NB4 (cell line): ENCODE results near the gene ETV5.

Experiments
- DNase-seq: peaks from one replicate; pipeline ENCODE4 v3.0.0; 2010; ENCODE audit warnings: low read depth
- H3K4me3 ChIP-seq: one replicate; pipeline ENCODE4 v1.5.1; 2011; ENCODE audit warnings: mild to moderate bottlenecking, low read depth, low read length, moderate library complexity
- MYC ChIP-seq: IDR thresholded peaks from 2 replicates; pipeline ENCODE4 v1.6.1; 2011; ENCODE audit warnings: low read depth, low read length
- POLR2A ChIP-seq: IDR thresholded peaks from 2 replicates; pipeline ENCODE4 v1.6.1; 2011; ENCODE audit warnings: mild to moderate bottlenecking; ENCODE audit not compliant: insufficient read length; ENCODE audit errors: extremely low read depth
- TF ChIP-seq, protein P1 (sequence below): IDR thresholded peaks from 2 replicates; pipeline ENCODE4 v1.6.1; 2011; ENCODE audit warnings: low read depth, low read length
- TF ChIP-seq, protein P2 (sequence below): IDR thresholded peaks from one replicate; pipeline ENCODE4 v1.5.1; 2012; ENCODE audit warnings: low read depth, low read length

Gene ETV5

GRCh38 chr3:186092360-186093070 lies 16.4 kb downstream of the ETV5 start:
- TF ChIP-seq, protein P1, sequence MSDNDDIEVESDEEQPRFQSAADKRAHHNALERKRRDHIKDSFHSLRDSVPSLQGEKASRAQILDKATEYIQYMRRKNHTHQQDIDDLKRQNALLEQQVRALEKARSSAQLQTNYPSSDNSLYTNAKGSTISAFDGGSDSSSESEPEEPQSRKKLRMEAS: no peak
- no peak for TF ChIP-seq MYC
- TF ChIP-seq POLR2A: no peak
- TF ChIP-seq, protein P2, sequence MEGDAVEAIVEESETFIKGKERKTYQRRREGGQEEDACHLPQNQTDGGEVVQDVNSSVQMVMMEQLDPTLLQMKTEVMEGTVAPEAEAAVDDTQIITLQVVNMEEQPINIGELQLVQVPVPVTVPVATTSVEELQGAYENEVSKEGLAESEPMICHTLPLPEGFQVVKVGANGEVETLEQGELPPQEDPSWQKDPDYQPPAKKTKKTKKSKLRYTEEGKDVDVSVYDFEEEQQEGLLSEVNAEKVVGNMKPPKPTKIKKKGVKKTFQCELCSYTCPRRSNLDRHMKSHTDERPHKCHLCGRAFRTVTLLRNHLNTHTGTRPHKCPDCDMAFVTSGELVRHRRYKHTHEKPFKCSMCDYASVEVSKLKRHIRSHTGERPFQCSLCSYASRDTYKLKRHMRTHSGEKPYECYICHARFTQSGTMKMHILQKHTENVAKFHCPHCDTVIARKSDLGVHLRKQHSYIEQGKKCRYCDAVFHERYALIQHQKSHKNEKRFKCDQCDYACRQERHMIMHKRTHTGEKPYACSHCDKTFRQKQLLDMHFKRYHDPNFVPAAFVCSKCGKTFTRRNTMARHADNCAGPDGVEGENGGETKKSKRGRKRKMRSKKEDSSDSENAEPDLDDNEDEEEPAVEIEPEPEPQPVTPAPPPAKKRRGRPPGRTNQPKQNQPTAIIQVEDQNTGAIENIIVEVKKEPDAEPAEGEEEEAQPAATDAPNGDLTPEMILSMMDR: no peak
- H3K4me3 ChIP-seq: no peak overlapping the region
- DNase-seq: no peak

DNA sequence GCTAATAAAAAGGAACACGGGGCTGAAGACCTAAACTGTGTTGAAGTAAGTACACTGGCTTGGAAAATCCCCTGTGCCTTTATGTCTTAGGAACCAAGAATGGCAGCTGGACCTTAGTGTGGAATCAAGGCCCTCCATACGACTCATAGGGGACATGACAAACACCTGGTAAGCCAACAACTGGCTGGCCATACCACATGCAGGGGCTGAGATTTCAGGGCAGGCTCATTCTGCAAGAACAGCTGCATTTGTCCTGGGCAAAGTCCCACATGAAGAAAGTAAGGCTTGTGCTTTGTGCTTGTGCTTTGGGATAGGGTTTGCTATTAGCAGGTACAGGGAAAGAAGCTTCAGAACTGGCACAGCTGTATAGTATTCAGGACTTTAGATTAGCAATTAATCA lies 18.0 kb downstream of the ETV5 start:
- TF ChIP-seq, protein P1: no peak
- TF ChIP-seq MYC (no peak), POLR2A (no peak)
- TF ChIP-seq, protein P2: no peak
- no peak overlapping the region for H3K4me3 ChIP-seq
- no peak for DNase-seq

DNA sequence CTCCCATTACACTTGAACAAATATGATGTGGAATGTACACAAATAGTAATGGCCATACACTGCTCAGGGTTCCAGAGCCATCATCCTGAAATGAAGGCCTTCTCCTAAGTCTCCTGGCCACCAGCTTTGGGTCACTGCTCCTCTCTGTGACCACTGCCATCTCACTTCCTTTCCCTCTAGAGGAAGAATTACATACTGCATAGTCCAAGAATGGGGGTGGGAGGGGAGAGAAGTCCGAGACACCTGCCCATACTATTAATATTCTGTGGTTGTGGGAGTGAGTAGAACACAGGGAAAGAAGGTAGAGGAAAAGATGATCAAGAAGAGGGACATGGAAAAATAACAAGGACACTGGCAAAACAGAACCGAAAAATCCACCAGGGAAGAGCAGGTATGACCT lies 20.6 kb downstream of the ETV5 start:
- no peak for DNase-seq
- TF ChIP-seq, protein P1: no peak
- TF ChIP-seq POLR2A: no peak
- TF ChIP-seq MYC: no peak
- TF ChIP-seq, protein P2: no peak
- H3K4me3 ChIP-seq: no peak overlapping the region

DNA sequence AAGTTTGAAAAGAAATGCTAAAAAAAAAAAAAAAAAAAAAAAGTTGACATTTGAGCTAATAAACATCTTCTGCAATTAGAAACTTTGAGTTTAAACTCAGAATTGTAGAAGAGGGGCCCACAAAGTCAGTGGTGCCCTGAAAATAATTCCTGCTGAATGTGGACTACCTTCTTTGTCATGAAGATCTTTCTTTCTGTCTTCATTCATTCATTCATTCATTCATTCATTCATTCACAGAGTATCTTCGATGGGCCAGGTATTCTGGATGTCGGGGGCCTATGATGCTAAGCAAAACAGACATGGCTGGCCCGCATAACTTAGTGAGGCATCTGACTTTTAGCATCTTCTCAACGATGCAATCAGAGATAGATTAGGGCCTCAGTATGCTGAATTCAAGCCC lies 24.6 kb downstream of the ETV5 start:
- no peak overlapping the region for H3K4me3 ChIP-seq
- TF ChIP-seq MYC (no peak), POLR2A (no peak)
- TF ChIP-seq, protein P1: no peak
- TF ChIP-seq, protein P2: no peak
- DNase-seq: no peak

- DNase-seq: no peak
- TF ChIP-seq POLR2A: no peak
- TF ChIP-seq, protein P2: no peak
- no peak for TF ChIP-seq MYC
- TF ChIP-seq, protein P1: no peak
- no peak overlapping the region for H3K4me3 ChIP-seq
Measured at GRCh38 chr3:186083746-186084145, 25.1 kb downstream of the ETV5 start.
